Measurements from ENCODE around the gene PDSS1.
A peak's percentile ranks its signal among the peaks of the same experiment; 100 is the strongest.
"Not testable (repeated sequence)": the region's sequence is repeated elsewhere in the genome, so short reads cannot be mapped to it uniquely, and the experiment has no call there.

Gene PDSS1

GRCh38 chr10:26697163-26697921 is at the start of gene PDSS1:
Gene PDSS1, plus strand, starts transcription at chr10:26697701. Its CDS starts 11 bp downstream, at chr10:26697712.
- peak; percentile 83 to 87 for DNase-seq

GRCh38 chr10:26648245-26648636 is 49.3 kb upstream of the PDSS1 start:
- not testable (repeated sequence) for DNase-seq

- no peak for DNase-seq
Observed at GRCh38 chr10:26650406-26650805, 47.1 kb upstream of the PDSS1 start.

GRCh38 chr10:26651476-26651875 is 46.0 kb upstream of the PDSS1 start:
- DNase-seq, result not testable (repeated sequence)

- no peak for DNase-seq
Observed at GRCh38 chr10:26653004-26653403, 44.5 kb upstream of the PDSS1 start.

- DNase-seq, result no peak
Observed at GRCh38 chr10:26655746-26656145, 41.8 kb upstream of the PDSS1 start.

GRCh38 chr10:26662864-26663263 is 34.6 kb upstream of the PDSS1 start:
- DNase-seq, result no peak

GRCh38 chr10:26665080-26666048 is 32.1 kb upstream of the PDSS1 start:
- no peak for DNase-seq

- no peak for DNase-seq
Observed at GRCh38 chr10:26675873-26676257, 21.6 kb upstream of the PDSS1 start.

- DNase-seq, result no peak
Observed at GRCh38 chr10:26679588-26679987, 17.9 kb upstream of the PDSS1 start.

- no peak for DNase-seq
Observed at GRCh38 chr10:26681076-26681475, 16.4 kb upstream of the PDSS1 start.

GRCh38 chr10:26681971-26682370 is 15.5 kb upstream of the PDSS1 start:
- not testable (repeated sequence) for DNase-seq

GRCh38 chr10:26682931-26683330 is 14.6 kb upstream of the PDSS1 start:
- DNase-seq, result no peak

GRCh38 chr10:26684667-26685264 is 12.7 kb upstream of the PDSS1 start:
- DNase-seq, result peak in 1 of 2 experiments; percentile 28

- no peak for DNase-seq
Observed at GRCh38 chr10:26685441-26685840, 12.1 kb upstream of the PDSS1 start.

GRCh38 chr10:26689399-26689798 is 8.1 kb upstream of the PDSS1 start:
- DNase-seq, result no peak

- DNase-seq, result no peak
Observed at GRCh38 chr10:26690731-26691475, 6.6 kb upstream of the PDSS1 start.

GRCh38 chr10:26694536-26694935 is 3.0 kb upstream of the PDSS1 start:
- not testable (repeated sequence) for DNase-seq

GRCh38 chr10:26696786-26697162 is 727 bp upstream of the PDSS1 start:
- DNase-seq, result no peak

GRCh38 chr10:26697922-26698608 is 564 bp downstream of the PDSS1 start:
- no peak for DNase-seq

- no peak for DNase-seq
Observed at GRCh38 chr10:26698909-26699308, 1.4 kb downstream of the PDSS1 start.

GRCh38 chr10:26699631-26700030 is 2.1 kb downstream of the PDSS1 start:
- no peak for DNase-seq

Data from activated T-cell treated with anti-CD3 and anti-CD28 coated beads, Interleukin-2, amount 50 U/mL, for 48 hours (primary cell).